Hepatocyte (in vitro differentiated cells): ENCODE data around the gene SLC52A1. TPM values are rescaled to one million over a fixed set of nuclear protein-coding genes. Genes with fewer than 3 reads are reported as not detected.
"Not testable (repeated sequence)": the region's sequence is repeated elsewhere in the genome, so short reads cannot be mapped to it uniquely, and the experiment has no call there.

ENCODE experiments used
- DNase-seq: peaks from one replicate; pipeline ENCODE4 v3.0.0-alpha.2; 2016; ENCODE audit warnings: low spot score
- H2AFZ ChIP-seq: fragments of 200-600 bp; sonication (generic); 2 replicates; pipeline ENCODE4 v1.6.0; 2016; ENCODE audit warnings: antibody characterized with exemption, mild to moderate bottlenecking
- H3K27ac ChIP-seq: fragments of 200-600 bp; sonication (generic); 2 replicates; pipeline ENCODE4 v1.5.1; 2016; ENCODE audit warnings: mild to moderate bottlenecking
- H3K27me3 ChIP-seq: fragments of 200-600 bp; sonication (generic); 2 replicates; pipeline ENCODE4 v1.6.1; 2016
- H3K36me3 ChIP-seq: fragments of 200-600 bp; sonication (generic); replicated peaks from 2 replicates; pipeline ENCODE4 v1.5.1; 2016; ENCODE audit warnings: low read depth; ENCODE audit not compliant: insufficient read depth
- H3K4me1 ChIP-seq: fragments of 200-600 bp; sonication (generic); 2 replicates; pipeline ENCODE4 v1.5.1; 2016; ENCODE audit warnings: mild to moderate bottlenecking, moderate library complexity; ENCODE audit not compliant: insufficient read depth
- H3K4me2 ChIP-seq: fragments of 200-600 bp; sonication (generic); 2 replicates; pipeline ENCODE4 v1.6.0; 2016
- H3K4me3 ChIP-seq: fragments of 200-600 bp; sonication (generic); 2 replicates; pipeline ENCODE4 v1.5.1; 2016; ENCODE audit warnings: mild to moderate bottlenecking
- H3K79me2 ChIP-seq: fragments of 200-600 bp; sonication (generic); 2 replicates; pipeline ENCODE4 v1.6.0; 2017; ENCODE audit warnings: mild to moderate bottlenecking
- H3K9me2 ChIP-seq: fragments of 200-600 bp; sonication (generic); replicated peaks from 2 replicates; pipeline ENCODE4 v1.6.0; 2017; ENCODE audit warnings: mild to moderate bottlenecking; ENCODE audit not compliant: insufficient read depth
- H3K9me3 ChIP-seq: fragments of 200-600 bp; sonication (generic); 2 replicates; pipeline ENCODE4 v1.5.1; 2016; ENCODE audit warnings: low read depth, mild to moderate bottlenecking
- H4K20me1 ChIP-seq: fragments of 200-600 bp; sonication (generic); 2 replicates; pipeline ENCODE4 v1.6.0; 2016; ENCODE audit warnings: mild to moderate bottlenecking; ENCODE audit not compliant: insufficient read depth, poor library complexity, severe bottlenecking
- EZH2 ChIP-seq: fragments of 200-600 bp; sonication (generic); IDR thresholded peaks from 2 replicates; pipeline ENCODE4 v1.6.1; 2016; ENCODE audit warnings: antibody characterized with exemption, mild to moderate bottlenecking, borderline replicate concordance
- EZH2phosphoT487 ChIP-seq: fragments of 200-600 bp; sonication (generic); IDR thresholded peaks from one replicate; pipeline ENCODE4 v1.6.1; 2018; ENCODE audit warnings: antibody characterized with exemption, mild to moderate bottlenecking, low read depth, moderate library complexity; ENCODE audit not compliant: unreplicated experiment, severe bottlenecking
- WGBS: methylation state at CpG from one replicate; pipeline ENCODE4 v1.1.6; 2016; ENCODE audit warnings: low lambda C conversion rate; ENCODE audit errors: missing lambda C conversion rate; 5-methylcytosine and 5-hydroxymethylcytosine counted together
- polyA plus RNA-seq: library from polyadenylated mRNA; unstranded; fragments of >200 nt; fragmentation: Nextera tagmentation; extraction: Ambion mirVana; gene quantifications from 2 replicates; pipeline ENCODE4 v1.2.1, GENCODE V29; 2016
- total RNA-seq: library from RNA; depleted of rRNA; stranded (reverse); fragments of >200 nt; gene quantifications from 2 replicates; pipeline ENCODE4 v1.2.3, GENCODE V29; 2014
- TF ChIP-seq, protein P1 (sequence below): fragments of 200-600 bp; sonication (generic); IDR thresholded peaks from 2 replicates; pipeline ENCODE4 v1.5.1; 2016; ENCODE audit warnings: antibody characterized with exemption, mild to moderate bottlenecking; ENCODE audit not compliant: poor library complexity

SLC52A1 gene
- total and polyA plus RNA-seq, 2 experiments from 2014 or later = 0.13 TPM; not detected in 1

DNA sequence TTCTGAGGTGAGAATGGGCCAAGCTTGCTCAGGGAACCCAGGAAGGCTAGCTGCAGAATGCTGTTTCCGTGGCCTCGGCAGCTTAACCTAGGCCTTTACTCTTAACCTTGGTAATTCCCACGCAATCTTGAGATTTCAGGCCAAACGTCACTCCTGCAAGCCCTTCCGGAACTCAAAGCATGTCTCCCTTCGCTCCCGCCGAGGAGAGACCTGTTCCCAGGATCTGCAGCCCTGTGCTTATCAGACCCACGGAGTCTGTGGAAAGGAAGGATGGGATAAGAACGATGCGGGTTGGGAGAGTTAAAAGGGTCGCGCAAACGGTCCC is 42.5 kb upstream of the SLC52A1 start:
- Histone ChIP-seq H3K27me3 (no peaks in the 10 kb centered on the region), H3K4me1 (peaks cover 5% of the 10 kb centered on the region), H3K27ac (no peak overlapping the region), H3K9me2 (no peaks in the 10 kb centered on the region), H2AFZ (no peak overlapping the region), H3K4me3 (no peak overlapping the region), H3K79me2 (no peaks in the 10 kb centered on the region), H3K9me3 (no peaks in the 10 kb centered on the region), H3K36me3 (no peaks in the 10 kb centered on the region), H3K4me2 (peak overlapping the region; percentile 67), H4K20me1 (no peaks in the 10 kb centered on the region)
- TF ChIP-seq EZH2phosphoT487 (no peak), EZH2 (no peak)
- TF ChIP-seq, protein P1, sequence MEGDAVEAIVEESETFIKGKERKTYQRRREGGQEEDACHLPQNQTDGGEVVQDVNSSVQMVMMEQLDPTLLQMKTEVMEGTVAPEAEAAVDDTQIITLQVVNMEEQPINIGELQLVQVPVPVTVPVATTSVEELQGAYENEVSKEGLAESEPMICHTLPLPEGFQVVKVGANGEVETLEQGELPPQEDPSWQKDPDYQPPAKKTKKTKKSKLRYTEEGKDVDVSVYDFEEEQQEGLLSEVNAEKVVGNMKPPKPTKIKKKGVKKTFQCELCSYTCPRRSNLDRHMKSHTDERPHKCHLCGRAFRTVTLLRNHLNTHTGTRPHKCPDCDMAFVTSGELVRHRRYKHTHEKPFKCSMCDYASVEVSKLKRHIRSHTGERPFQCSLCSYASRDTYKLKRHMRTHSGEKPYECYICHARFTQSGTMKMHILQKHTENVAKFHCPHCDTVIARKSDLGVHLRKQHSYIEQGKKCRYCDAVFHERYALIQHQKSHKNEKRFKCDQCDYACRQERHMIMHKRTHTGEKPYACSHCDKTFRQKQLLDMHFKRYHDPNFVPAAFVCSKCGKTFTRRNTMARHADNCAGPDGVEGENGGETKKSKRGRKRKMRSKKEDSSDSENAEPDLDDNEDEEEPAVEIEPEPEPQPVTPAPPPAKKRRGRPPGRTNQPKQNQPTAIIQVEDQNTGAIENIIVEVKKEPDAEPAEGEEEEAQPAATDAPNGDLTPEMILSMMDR = no peak
- DNase-seq = no peak
- WGBS = 81% methylated on average over 14 of the region's 14 CpGs

DNA sequence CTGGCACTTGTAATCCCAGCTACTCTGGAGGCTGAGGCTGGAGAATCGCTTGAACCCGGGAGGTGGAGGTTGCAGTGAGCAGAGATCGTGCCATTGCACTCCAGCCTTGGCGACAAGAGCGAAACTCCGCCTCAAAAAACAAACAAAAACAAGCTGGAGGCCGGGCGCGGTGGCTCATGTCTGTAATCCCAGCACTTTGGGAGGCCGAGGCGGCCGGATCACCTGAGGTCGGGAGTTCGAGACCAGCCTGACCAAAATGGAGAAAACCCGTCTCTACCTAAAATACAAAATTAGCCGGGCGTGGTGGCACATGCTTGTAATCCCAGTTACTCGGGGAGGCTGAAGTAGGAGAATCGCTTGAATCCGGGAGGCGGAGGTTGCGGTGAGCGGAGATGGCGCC is 42.0 kb upstream of the SLC52A1 start:
- not testable (repeated sequence) for H3K4me3 ChIP-seq, H3K27ac ChIP-seq

DNA sequence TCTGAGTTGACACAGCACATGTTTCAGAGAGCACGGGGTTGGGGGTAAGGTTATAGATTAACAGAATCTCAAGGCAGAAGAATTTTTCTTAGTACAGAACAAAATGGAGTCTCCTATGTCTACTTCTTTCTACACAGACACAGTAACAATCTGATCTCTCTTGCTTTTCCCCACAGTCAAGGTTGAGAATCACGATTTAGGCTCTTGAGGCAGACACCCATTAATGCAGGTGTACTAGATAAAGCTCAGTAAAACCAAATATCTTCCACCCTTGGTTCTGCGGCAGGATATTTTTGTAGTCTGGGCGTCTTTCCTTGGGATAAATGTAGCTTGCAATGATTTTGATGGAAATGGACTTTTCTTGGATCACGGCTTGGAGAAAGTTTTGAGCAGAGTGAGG is 40.2 kb upstream of the SLC52A1 start:
- 89% methylated on average over 4 of the region's 5 CpGs for WGBS
- not testable (repeated sequence) for H3K79me2 ChIP-seq, DNase-seq, H4K20me1 ChIP-seq, H3K9me2 ChIP-seq, H3K4me1 ChIP-seq, H3K36me3 ChIP-seq, H3K27me3 ChIP-seq, H3K9me3 ChIP-seq, H3K4me2 ChIP-seq, H3K4me3 ChIP-seq
- Histone ChIP-seq H2AFZ (peak overlapping the region; percentile 17), H3K27ac (peak overlapping the region; percentile 82)

More for the DNA sequence above, 42.0 kb upstream of the SLC52A1 start:
- H4K20me1 ChIP-seq, H3K9me3 ChIP-seq, H3K27me3 ChIP-seq, DNase-seq, H3K9me2 ChIP-seq, H2AFZ ChIP-seq, H3K79me2 ChIP-seq, H3K4me1 ChIP-seq, H3K4me2 ChIP-seq, H3K36me3 ChIP-seq: not testable (repeated sequence)
- 97% methylated on average over 24 of the region's 24 CpGs for WGBS

DNA sequence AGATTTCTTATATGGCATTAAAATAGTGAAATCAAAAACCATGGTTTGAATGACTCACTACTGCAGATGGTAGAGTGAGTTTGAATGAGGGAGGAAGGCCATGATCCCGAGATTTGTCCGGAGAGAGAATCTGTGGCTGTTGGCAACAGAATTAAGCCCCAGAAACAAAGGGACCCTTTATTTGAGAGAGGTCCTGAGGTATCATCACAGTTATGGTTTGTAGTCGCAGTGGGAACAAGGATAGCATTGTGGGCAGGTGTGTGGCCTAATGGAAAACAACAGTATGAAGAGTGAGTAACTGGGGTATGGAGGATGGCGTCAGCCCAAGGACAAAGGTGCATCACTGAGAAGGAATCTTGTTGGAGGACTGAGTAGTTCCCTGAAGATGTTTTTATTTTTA is 34.5 kb upstream of the SLC52A1 start:
- Histone ChIP-seq H3K27me3 (no peaks in the 10 kb centered on the region), H3K4me2 (no peak overlapping the region), H3K36me3 (no peaks in the 10 kb centered on the region), H4K20me1 (no peaks in the 10 kb centered on the region), H3K79me2 (no peaks in the 10 kb centered on the region), H3K4me1 (no peaks in the 10 kb centered on the region), H3K9me2 (no peaks in the 10 kb centered on the region), H3K4me3 (no peak overlapping the region), H3K9me3 (no peaks in the 10 kb centered on the region), H2AFZ (no peak overlapping the region), H3K27ac (no peak overlapping the region)
- WGBS = 95% methylated on average over 4 of the region's 4 CpGs
- TF ChIP-seq, protein P1 = no peak
- no peak for TF ChIP-seq EZH2
- TF ChIP-seq EZH2phosphoT487 = no peak
- no peak for DNase-seq

DNA sequence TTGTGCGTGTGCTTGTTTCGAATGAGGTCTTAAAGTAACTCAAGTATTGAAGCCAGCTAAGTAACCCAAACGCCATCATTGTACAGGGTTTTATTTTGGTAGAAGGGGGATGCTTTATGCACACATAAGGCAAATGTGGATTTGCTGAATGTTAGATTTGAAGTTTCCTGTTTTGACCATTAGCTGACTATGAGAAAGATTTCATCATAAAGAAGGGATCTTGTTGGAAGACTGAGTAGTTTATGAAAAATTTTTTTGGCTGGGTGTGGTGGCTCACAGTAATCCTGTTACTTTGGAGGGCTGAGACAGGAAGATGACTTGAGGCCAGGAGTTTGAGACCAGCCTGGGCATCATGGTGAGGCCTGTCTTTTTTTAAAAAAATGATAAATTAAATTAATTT is 33.0 kb upstream of the SLC52A1 start:
- H3K9me2 ChIP-seq = no peaks in the 10 kb centered on the region
- TF ChIP-seq EZH2phosphoT487 = no peak
- no peak for TF ChIP-seq EZH2
- TF ChIP-seq, protein P1 = no peak
- WGBS = 96% methylated on average over 3 of the region's 3 CpGs
- no peaks in the 10 kb centered on the region for H3K4me1 ChIP-seq
- H3K9me3 ChIP-seq = no peaks in the 10 kb centered on the region
- H4K20me1 ChIP-seq = no peaks in the 10 kb centered on the region
- no peak overlapping the region for H2AFZ ChIP-seq
- H3K36me3 ChIP-seq = no peaks in the 10 kb centered on the region
- H3K79me2 ChIP-seq = no peaks in the 10 kb centered on the region
- no peak overlapping the region for H3K27ac ChIP-seq
- no peaks in the 10 kb centered on the region for H3K27me3 ChIP-seq
- no peak overlapping the region for H3K4me3 ChIP-seq
- DNase-seq = no peak
- no peak overlapping the region for H3K4me2 ChIP-seq
